ENCODE results near the gene ARMC12.
A peak's percentile ranks its signal among the peaks of the same experiment; 100 is the strongest.

ARMC12 gene

GRCh38 chr6:35717449-35718374 lies 19.1 kb upstream of the ARMC12 start:
- in situ Hi-C loops (cut with MboI; ENCODE audit: low pct_unique_long_range_greater_than_20kb, low sequenced_read_pairs), result no loop called here
- DNase-seq, result peak; percentile 66

DNA sequence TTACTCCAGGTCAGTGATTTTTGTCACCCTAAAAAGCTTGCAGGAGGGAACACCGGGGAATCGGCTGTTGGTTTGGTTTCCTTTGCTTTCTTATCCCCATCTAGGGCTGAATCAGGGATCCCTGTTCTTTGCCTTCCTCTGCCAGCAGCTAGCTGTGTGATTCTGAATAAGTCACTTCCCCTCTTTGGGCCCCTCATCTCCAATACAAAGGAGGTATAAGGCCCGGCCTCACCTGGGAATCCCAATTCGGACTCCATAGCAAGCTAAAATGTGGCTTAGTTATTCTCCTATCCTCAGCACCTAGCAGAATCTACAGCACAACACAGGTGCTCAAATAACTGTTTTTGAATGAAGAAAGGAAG lies 18.5 kb upstream of the ARMC12 start:
- in situ Hi-C loops (cut with MboI; ENCODE audit: low pct_unique_long_range_greater_than_20kb, low sequenced_read_pairs), result no loop called here
- DNase-seq, result no peak

- DNase-seq, result peak; percentile 46
- in situ Hi-C loops (cut with MboI; ENCODE audit: low pct_unique_long_range_greater_than_20kb, low sequenced_read_pairs), result no loop called here
Observed at GRCh38 chr6:35718911-35719381, 17.9 kb upstream of the ARMC12 start.

DNA sequence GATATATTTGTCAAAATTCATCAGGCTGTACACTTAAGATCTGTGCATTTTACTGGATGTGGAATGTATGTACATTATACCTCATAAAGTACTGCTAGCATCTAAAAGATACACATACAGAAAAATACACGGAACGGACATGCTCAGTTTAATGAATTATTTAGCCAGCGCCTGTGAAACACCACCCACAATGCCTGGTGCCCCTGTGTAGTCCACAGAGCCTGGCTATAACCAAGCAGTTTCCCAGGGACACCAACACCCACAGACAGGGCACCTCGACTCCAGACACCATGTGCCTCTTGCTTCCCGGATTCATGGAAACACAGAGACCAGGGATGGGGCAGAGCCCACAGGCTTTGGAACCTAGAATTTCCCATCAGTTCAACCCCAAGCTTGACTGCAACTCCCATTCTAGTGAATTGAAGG lies 17.4 kb upstream of the ARMC12 start:
- in situ Hi-C loops (cut with MboI; ENCODE audit: low pct_unique_long_range_greater_than_20kb, low sequenced_read_pairs), result no loop called here
- DNase-seq, result no peak

DNA sequence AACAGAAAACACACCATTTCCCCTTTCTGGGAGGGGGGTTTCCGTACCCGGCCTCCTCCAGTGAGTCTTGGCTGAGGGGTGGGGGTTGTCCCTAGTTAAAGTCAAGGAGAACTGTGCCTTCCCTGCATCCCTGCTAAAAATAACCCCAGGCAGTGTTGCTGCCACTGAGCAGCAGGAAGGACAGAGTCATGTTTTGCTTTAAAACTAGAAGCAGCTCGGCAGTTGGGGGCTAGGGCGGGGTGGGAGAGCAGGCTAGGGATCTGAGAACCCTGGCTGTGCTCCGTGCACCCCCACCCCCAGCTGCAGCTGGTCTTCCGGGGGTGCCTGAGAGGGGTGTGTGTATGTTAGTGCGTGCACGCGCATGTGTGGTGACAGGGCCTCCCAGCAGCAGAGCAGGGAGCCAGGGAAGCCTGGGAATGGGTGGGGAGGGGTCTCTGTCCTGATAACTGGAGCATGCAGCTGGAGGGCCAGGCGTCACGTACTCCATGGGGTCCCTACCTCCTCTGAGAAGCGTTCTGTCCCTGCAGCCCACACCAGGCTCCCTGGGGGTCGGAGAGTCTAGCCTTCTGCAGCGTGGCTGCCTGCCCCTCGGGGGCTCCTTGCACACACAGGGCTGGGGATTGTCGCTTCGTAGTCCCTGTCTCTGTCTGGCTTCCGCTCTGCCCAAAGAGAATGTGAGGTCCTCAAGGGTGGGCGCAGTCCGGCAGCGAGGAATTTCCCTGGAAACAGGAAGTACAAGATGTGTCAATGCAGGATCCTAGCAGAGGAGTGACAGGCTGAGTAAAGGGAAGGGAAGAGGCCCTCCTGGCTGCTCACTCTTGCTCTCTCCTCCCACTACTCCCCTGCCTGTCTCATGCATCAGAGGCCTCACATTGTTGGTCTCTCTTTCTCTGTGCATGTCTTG lies 16.8 kb upstream of the ARMC12 start:
- DNase-seq, result peak; percentile 87
- in situ Hi-C loops (cut with MboI; ENCODE audit: low pct_unique_long_range_greater_than_20kb, low sequenced_read_pairs), result no loop called here

DNA sequence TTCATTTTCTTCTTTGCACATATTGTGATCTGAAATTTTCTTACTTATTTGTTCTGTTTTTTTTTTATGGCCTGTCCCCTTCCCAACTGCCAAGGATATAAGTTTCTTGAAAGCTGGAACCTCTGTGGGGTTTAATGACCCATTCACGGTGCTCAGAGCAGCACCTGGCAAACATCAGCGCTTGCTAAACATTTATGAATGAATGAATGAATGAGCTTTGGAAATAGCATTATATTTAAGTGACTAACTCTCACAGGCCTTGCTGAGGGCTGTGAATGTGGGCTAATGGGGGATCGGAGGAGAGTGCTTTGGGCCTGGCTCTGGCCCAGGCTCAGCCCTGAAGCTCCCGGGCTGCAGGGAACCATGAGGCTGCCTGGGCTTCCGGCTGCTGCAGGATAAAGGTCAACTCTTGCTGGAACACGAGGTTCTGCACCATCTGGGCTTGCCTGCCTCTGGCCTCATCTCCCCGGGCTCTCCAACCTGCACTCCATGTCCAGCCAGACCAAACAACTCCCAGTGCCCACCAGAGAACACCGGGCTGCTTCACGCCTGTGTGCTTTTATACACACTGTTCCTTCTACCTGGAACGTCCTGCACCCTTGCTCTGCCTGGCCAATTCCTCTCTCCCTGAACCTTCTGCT lies 14.6 kb upstream of the ARMC12 start:
- no peak for DNase-seq
- in situ Hi-C loops (cut with MboI; ENCODE audit: low pct_unique_long_range_greater_than_20kb, low sequenced_read_pairs), result no loop called here

DNA sequence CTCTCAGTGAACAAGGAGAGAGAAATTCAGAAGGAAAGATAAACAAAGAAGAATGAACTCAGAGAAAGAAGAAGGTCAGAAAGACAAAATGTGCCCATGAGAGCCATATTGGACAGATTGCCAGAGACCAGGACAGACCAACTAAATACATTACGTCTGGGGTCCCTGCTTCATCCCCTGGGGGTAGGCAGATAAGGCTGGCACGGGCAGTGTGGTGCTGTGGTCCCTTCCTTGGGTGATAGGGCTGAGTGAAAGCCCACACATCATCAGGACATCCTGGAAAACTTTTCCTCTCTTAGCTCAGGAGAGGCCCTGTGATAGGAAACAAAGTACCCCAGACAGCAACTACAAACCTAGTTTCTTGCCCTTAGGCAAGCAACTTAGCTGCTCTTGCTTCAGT lies 13.2 kb upstream of the ARMC12 start:
- no peak for DNase-seq
- in situ Hi-C loops (cut with MboI; ENCODE audit: low pct_unique_long_range_greater_than_20kb, low sequenced_read_pairs), result no loop called here

DNA sequence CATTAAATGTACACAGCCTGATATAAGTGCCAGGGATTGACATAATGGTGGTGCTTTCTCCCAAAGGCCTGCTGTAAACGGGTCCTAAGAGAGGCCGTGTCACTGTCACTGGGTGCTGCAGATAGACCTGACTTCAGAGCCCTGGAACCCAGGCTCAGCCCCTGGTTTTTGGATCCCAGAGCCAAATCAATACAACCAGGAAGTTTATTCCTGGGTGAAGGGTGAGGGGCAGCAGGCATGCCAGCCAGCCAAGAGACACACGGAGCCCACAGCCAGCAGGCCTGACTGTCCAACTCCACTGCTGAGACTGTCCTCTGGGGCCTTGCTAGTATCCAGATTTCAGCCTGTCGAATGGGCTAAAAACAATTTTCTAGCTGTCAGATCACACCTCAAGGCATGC lies 12.8 kb upstream of the ARMC12 start:
- in situ Hi-C loops (cut with MboI; ENCODE audit: low pct_unique_long_range_greater_than_20kb, low sequenced_read_pairs), result no loop called here
- no peak for DNase-seq

GRCh38 chr6:35724471-35724870 lies 12.4 kb upstream of the ARMC12 start:
- DNase-seq, result no peak
- in situ Hi-C loops (cut with MboI; ENCODE audit: low pct_unique_long_range_greater_than_20kb, low sequenced_read_pairs), result no loop called here

- in situ Hi-C loops (cut with MboI; ENCODE audit: low pct_unique_long_range_greater_than_20kb, low sequenced_read_pairs), result loop anchor here (25.0 kb wide), 1 partner anchor 413 kb away; no protein-coding TSS in a partner anchor
- no peak for DNase-seq
Observed at GRCh38 chr6:35725081-35725708, 11.6 kb upstream of the ARMC12 start.

DNA sequence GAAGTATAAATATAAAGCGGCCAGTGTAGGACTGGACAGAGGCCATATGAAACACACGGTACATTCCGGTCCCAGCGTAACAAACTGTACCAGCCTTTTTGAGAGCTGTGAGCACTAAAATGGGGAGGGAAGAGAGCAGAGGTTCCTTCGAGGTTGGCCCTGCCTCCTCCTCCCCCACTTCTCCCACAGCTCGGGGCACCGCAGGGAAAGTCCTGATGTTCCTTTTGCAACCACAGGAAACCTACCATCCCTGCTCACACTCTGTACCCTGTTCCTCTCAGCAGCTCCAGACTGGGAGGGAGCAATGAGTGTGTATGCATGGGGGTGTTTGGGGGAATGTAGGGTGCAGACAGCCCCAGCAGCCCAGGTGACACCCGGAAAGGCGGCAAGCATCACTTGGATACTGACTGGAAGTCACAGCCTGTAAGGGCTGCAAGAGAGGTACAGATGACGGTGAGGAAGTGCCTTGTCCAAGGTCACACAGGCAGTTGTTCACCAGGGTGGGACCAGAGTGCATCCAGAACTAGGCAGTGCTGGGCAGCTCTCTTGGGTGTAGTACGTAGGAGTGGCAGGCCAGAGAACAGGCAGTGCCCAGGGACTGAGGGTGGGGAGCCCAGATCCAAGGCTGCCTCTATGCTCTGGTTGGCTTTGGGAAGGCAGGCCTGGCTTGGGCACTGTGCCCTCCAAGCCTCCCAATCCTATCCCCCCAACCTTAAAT lies 11.0 kb upstream of the ARMC12 start:
- in situ Hi-C loops (cut with MboI; ENCODE audit: low pct_unique_long_range_greater_than_20kb, low sequenced_read_pairs), result loop anchor here (25.0 kb wide), 1 partner anchor 414 kb away; no protein-coding TSS in a partner anchor
- peak; percentile 68 for DNase-seq

GRCh38 chr6:35727231-35727934 lies 9.4 kb upstream of the ARMC12 start:
- DNase-seq, result no peak
- in situ Hi-C loops (cut with MboI; ENCODE audit: low pct_unique_long_range_greater_than_20kb, low sequenced_read_pairs), result loop anchor here (25.0 kb wide), 1 partner anchor 415 kb away; no protein-coding TSS in a partner anchor

DNA sequence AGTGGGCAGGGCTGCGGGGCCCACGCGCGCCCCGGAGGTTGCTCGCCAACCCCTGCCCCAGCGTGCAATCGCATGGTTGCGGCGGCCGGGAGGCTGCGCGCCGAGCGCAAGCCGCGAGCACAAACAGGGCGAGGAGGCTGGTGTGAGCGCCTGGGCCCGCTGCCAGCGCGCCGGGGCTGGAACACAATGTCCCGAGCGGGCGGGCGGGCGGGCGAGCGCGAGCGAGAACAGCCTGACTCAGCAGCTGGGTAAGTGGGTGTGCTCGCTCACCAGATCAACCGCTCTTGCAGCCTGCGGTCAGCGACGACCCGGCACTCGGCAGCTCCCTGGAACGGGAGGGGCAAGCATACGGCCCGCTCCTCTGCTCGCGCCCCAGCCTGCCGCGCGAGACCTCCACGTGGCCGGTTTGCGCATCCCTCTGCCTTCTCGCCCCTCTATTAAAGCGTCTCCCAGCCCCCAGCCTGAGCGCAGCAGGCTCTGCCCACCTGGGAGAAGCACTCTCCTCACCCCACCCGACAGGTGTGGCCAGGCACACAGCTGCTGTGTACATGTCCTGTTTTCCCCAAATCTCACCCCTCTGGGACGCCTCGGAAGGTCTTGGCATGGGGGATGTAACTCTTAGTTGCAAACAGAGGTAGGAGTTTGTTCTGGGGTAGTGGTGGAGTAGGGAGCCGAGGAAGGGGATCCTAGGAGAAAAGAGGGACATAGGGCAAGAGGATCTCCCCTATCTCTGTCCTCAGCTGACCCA lies 8.7 kb upstream of the ARMC12 start:
- in situ Hi-C loops (cut with MboI; ENCODE audit: low pct_unique_long_range_greater_than_20kb, low sequenced_read_pairs), result loop anchor here (25.0 kb wide), 1 partner anchor 416 kb away; no protein-coding TSS in a partner anchor
- peak; percentile 91 for DNase-seq

GRCh38 chr6:35728683-35729678 lies 7.9 kb upstream of the ARMC12 start:
- in situ Hi-C loops (cut with MboI; ENCODE audit: low pct_unique_long_range_greater_than_20kb, low sequenced_read_pairs), result loop anchor here (25.0 kb wide), 1 partner anchor 417 kb away; no protein-coding TSS in a partner anchor

GRCh38 chr6:35729722-35730121 lies 7.1 kb upstream of the ARMC12 start:
- in situ Hi-C loops (cut with MboI; ENCODE audit: low pct_unique_long_range_greater_than_20kb, low sequenced_read_pairs), result loop anchor here (25.0 kb wide), 1 partner anchor 417 kb away; no protein-coding TSS in a partner anchor
- no peak for DNase-seq

More at GRCh38 chr6:35728683-35729678, 7.9 kb upstream of the ARMC12 start:
- DNase-seq, result no peak
